Brain pericyte (primary cell): Measurements from ENCODE around the gene NCKAP5.

Experiments used
- DNase-seq: peaks from one replicate; pipeline ENCODE4 v3.0.0-alpha.2; 2012; ENCODE audit warnings: low read depth, low spot score

Gene NCKAP5

DNA sequence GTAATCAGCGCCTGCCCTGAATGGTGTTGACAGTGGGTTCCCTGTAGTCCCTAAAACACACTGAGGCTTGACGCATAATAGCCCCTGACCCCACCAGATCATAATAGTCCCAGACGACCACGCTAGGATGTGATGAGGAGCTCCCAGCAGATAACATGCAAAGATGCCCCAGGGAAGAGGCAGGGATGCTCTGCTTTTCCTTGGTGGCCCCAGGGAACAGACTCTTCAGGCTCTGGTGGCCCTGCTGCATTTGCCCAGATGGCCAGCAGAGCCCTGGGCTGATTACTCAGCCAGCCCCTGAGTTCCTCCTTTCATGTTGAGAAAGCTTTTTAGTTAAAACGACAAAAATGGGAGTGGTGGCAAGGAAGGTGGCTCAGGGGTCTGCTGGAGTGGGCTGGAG is 5.9 kb upstream of the NCKAP5 start:
- DNase-seq = no peak

- DNase-seq = no peak
Measured at GRCh38 chr2:133573491-133574162, 5.4 kb upstream of the NCKAP5 start.

DNA sequence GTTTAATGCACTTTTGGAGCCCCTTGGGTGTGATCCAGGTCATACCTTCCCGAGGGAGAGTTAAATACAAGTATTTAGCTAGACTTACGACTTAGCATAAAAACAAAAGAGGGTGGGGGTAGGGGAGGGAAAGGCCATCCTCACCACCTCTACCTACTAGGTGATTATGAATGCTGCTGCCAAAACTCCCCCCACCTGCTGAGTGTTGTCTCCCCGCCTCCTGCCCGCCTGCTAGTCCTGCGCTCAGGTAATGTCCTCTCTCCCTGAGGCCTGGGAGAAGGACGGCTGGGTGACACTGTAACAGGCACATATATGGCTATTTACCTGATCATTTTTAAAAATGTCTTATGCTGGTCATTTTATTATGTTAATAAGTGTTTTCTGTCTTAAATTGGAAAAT is 3.0 kb upstream of the NCKAP5 start:
- no peak for DNase-seq

DNA sequence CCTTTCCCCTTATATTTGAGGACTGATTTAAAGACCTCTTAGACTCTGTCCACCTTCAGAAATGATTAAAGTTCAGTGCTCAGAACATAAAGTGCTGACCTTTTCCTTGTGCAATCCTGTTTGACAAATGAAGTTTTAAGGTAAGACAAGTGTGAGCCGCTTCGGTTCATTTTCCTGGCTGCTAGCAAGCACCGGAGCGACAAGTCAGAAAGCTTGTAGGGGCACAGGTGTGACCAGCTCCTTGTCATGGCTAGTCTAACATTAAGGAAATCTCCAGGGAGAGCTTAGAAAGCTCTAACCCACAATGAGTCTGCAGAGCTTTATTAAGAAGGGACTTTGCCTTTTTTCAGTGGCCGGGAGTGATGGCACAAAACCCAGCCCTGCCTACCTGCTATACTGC is 2.3 kb upstream of the NCKAP5 start:
- no peak for DNase-seq

DNA sequence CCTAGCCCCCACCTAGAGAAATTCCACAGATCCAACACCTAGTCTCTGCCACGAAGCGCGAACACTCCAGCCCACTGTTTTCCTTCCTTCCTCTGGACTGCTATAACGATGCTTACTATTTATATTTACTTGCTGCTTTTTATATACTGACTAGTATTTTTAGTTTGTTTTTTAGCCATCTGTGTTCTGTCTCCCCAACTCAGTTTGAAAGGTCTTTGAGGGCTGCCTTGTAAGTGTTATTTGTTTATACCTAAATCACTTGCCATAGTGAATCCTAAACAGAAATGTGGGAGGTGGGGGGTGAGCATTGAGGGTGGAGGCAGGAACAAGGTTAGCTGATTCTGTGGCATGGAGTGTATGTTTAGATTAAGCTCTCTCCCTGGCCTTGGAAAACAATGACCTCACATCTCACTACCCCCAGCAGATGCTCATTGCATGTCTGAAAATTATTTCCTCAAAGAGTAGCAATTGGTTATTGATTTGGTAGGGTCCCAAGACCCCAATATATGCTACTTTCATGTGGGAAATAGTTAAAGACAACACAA is 1.1 kb upstream of the NCKAP5 start:
- DNase-seq = no peak

DNA sequence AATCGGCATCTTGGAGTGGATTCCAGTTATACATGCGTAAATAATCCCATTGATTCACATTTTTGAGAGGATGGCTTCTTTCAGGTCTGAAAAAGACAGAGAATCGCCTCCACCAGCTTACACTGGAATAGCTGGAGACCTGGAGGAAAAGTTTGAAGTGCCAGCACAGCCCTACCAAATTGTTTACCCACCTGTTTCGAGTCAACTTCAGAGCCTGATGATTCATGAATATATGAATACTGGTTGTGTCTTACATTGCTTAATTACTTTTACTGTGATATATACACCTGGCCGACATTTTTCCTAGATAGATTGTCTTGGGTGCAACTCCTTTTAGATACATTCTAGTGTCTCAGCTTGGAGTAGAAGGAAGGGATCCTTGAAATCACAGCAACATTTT is 335 bp upstream of the NCKAP5 start:
- no peak for DNase-seq

DNA sequence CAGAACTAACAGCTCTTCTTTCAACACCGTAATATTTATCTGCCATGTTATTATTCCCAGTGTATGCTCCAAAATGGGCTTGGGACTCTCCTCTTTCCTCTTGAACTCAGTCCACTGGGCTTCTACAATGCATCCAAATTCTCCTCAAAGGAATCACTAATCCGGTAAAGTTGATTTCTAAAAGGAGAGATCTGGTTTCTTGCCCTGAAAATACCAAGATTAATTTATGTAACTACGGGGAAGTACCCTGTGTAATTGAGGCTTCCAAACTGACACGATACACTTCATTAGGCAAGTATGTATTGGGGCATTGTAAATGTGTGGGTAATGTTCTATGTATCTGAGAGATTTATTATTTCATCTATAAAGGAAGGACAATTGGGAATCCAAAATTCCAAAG is 5.7 kb downstream of the NCKAP5 start:
- DNase-seq = no peak

- no peak for DNase-seq
Measured at GRCh38 chr2:133561045-133561852, 7.0 kb downstream of the NCKAP5 start.

- DNase-seq = no peak
Measured at GRCh38 chr2:133557614-133558013, 10.6 kb downstream of the NCKAP5 start.

DNA sequence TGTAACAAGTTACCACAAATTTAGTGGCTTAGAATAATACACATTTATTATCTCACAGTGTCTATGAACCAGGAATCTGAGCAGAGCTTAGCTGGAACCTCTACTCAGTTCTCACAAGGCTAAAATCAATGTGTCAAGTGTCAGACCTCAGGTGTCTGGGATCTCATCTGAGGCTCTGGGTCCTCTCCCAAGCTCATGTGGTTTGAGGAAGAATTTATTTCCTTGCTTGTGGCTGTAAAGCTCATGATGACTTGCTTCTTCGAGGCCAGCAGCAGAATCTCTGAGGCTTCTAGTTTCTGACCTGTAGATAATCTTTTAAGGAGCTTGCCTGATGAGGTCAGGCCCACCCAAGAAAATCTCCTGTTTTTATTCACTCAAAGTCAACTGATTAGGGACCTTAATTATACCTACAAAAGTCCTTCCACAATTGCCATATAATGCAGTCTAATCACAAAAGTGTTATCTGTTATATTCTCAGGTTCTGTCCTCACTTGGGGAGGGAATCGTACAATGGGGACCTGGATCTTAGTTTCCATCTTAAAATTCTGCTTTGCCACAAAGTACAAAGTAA is 14.3 kb downstream of the NCKAP5 start:
- DNase-seq = no peak

- no peak for DNase-seq
Measured at GRCh38 chr2:133553251-133553650, 15.0 kb downstream of the NCKAP5 start.

- no peak for DNase-seq
Measured at GRCh38 chr2:133552821-133553220, 15.4 kb downstream of the NCKAP5 start.

DNA sequence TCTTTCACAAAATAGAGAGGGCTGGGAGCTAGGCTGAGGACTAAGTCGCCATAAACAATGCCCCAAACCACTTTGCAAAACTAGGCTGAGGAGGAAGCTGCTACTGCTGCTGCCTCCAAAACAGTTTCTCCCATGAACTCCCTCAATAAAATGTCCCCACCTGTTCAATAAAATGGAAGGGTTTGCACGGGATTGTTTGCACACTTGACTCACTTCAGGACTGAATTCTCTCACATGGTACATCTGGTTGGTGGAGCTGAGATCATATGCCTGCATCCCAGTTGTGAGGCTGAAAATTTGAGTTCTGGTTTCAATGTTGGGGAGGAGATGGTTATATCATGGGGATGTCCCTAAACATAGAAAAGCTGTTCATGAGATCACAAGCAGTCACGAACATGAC is 26.5 kb downstream of the NCKAP5 start:
- DNase-seq = no peak

DNA sequence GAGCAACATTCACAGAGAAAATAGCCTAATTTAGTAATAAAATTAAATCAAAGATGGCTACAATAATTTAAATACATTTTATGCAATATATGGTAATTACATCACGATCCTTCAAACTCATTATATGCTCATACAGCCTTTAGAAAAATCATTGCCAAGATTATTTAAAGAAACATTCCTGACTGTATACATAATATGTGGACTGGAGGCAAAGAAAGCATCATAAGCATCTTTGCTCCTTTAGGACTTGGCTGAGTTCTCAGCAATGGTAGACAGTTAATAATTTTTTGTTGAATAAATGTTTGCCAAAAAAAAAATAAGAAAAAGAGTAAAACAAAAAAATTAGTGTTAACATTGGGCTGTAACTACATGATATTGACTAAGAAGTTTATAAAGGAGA is 26.9 kb downstream of the NCKAP5 start:
- no peak for DNase-seq

DNA sequence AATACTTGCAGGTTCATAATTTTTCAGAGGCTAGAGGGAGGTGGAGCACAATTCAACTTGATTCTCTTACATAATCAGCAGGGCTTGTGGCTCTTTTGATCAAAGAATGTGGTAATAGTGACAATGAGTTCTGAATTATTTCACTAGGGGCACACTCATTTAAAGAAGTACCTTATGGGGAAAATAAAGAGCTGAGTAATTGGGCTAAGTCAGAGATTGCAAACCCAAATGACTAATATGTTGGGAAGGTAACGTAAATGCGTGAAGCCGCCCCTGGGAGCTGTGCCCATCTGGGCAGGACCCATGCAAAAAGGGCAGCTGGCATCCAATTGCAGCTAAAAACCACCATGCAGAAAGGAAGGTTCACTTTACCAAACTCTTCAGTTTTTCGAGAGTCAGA is 35.3 kb downstream of the NCKAP5 start:
- DNase-seq = no peak

DNA sequence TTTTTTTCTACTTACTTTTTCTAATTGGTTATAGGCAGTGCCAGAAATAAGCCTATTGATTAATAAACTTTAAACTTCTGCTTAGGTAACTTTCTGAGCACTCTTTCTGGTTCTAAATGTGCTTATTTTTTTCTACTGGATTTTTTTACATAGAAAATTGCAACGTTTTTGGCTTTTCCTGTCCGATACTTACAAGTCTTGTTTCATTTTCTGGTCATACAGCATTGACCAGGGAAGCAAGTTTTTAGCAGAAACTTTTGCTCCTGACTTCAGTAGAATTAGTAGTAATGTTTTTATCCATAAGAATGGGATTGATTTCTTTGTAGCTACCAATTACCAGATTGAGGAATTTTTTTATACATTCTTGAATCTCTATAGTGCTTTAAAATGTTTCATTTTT is 36.9 kb downstream of the NCKAP5 start:
- no peak for DNase-seq

- no peak for DNase-seq
Measured at GRCh38 chr2:133530645-133531044, 37.6 kb downstream of the NCKAP5 start.

DNA sequence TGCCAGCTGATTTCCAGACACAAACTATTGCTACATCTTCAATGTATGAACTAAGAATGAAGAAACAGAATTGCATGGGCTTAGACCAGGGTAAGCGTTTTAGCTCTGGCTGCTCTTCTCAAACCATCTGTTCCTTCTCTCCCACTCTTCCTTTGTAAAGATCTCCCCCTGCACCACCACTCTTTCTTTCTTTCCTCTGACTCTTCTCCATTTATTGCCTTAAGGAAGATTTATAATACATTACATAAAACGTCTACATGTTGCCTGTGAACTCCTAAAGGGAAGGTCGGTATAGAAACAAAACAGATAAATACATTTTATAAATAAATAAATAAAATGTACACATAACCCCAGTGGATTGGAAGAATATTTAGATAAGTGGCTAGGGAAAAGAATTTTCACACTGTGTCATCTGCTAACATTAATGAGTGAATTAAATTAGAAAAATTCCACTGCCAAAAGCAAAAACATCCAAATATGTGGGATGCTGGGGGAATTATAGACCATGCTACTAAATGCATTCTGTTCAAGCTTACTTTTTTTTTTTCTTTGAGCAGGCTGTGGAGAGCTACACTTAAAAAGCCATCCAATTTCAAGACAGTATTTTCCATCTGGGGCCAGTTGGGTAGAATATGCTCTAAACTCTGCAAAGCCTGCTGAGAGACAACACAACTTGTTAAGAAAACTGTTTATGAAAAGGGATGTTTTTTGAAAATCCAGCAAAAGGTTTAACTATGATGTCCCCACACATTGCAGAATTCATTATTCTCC is 41.5 kb downstream of the NCKAP5 start:
- no peak for DNase-seq

DNA sequence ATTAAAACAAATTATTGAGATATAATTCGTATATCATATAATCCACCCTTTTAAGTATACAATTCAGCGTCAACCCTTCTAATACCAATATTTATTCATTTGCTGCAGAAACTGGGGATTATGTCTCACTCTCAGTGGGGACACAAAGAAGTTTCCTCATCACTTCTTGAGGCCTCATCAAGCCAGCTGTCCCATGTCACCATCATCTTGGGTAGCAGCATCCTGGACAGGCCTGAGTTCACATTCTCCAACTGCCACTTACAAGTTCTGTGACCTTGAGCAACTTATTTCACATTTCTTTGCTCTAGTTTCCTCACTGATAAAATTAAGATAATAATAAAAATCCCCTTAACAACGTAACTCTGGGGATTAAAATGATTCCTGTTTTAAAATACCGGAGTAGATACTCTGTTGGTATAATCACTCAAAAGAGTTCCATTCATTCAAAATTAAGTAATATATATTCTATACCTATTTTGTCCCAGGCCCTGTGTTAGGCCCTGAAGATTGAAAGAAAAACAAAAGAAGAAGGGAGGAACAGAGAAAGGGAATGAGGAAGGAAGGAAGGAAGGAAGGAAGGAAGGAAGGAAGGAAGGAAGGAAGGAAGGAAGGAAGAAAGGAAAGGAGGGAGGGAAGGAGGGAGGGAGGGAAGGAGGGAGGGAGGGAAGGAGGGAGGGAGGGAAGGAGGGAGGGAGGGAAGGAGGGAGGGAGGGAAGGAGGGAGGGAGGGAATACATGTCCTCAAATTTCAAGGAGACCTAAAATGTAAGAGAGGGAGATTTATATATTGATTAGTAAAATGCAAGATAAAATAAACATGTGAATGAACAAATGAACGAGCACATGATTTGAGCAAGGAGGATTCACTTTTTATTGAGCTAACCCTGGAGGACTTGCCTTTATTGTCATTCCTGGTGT is 42.4 kb downstream of the NCKAP5 start:
- no peak for DNase-seq

GRCh38 chr2:133525090-133525489 is 43.2 kb downstream of the NCKAP5 start:
- no peak for DNase-seq

- no peak for DNase-seq
Measured at GRCh38 chr2:133523406-133523805, 44.9 kb downstream of the NCKAP5 start.
